GM19351 (cell line): ENCODE data around the gene SLC15A1.
"Not testable (repeated sequence)": the region's sequence is repeated elsewhere in the genome, so short reads cannot be mapped to it uniquely, and the experiment has no call there.

ENCODE experiments used
- ATAC-seq: cut with Tn5 transposase; IDR thresholded peaks from one replicate; pipeline ENCODE4 v1.9.1; 2021; ENCODE audit warnings: mild to moderate bottlenecking, moderate library complexity; ENCODE audit not compliant: unreplicated experiment

Gene SLC15A1

GRCh38 chr13:98754468-98754867, 2.0 kb upstream of the SLC15A1 start:
- ATAC-seq: not testable (repeated sequence)

GRCh38 chr13:98751861-98752466, 508 bp downstream of the SLC15A1 start:
- ATAC-seq: no peak

GRCh38 chr13:98751367-98751782, 1.1 kb downstream of the SLC15A1 start:
- ATAC-seq: no peak

- no peak for ATAC-seq
Measured at GRCh38 chr13:98749501-98749900, 3.0 kb downstream of the SLC15A1 start.

GRCh38 chr13:98746968-98747367, 5.5 kb downstream of the SLC15A1 start:
- ATAC-seq: no peak

GRCh38 chr13:98743377-98743776, 9.1 kb downstream of the SLC15A1 start:
- ATAC-seq: no peak

GRCh38 chr13:98742961-98743360, 9.5 kb downstream of the SLC15A1 start:
- no peak for ATAC-seq

- ATAC-seq: no peak
Measured at GRCh38 chr13:98741741-98742435, 10.6 kb downstream of the SLC15A1 start.

- no peak for ATAC-seq
Measured at GRCh38 chr13:98740131-98740530, 12.3 kb downstream of the SLC15A1 start.

- no peak for ATAC-seq
Measured at GRCh38 chr13:98738993-98739392, 13.5 kb downstream of the SLC15A1 start.

- ATAC-seq: no peak
Measured at GRCh38 chr13:98738213-98738612, 14.3 kb downstream of the SLC15A1 start.

- no peak for ATAC-seq
Measured at GRCh38 chr13:98731925-98732324, 20.5 kb downstream of the SLC15A1 start.

GRCh38 chr13:98731038-98731437, 21.4 kb downstream of the SLC15A1 start:
- ATAC-seq: no peak

- no peak for ATAC-seq
Measured at GRCh38 chr13:98730441-98730840, 22.0 kb downstream of the SLC15A1 start.

- no peak for ATAC-seq
Measured at GRCh38 chr13:98729658-98730057, 22.8 kb downstream of the SLC15A1 start.

GRCh38 chr13:98722958-98723357, 29.5 kb downstream of the SLC15A1 start:
- no peak for ATAC-seq

- ATAC-seq: no peak
Measured at GRCh38 chr13:98721825-98722510, 30.5 kb downstream of the SLC15A1 start.

- no peak for ATAC-seq
Measured at GRCh38 chr13:98719527-98720250, 32.8 kb downstream of the SLC15A1 start.

GRCh38 chr13:98717891-98718290, 34.6 kb downstream of the SLC15A1 start:
- no peak for ATAC-seq

- ATAC-seq: no peak
Measured at GRCh38 chr13:98717256-98717655, 35.2 kb downstream of the SLC15A1 start.

GRCh38 chr13:98710521-98710920, 42.0 kb downstream of the SLC15A1 start:
- ATAC-seq: no peak
